Fibroblast of lung (primary cell): Measurements from ENCODE around the gene UBE2E2.

Experiments used
- EZH2 ChIP-seq: IDR thresholded peaks from 2 replicates; pipeline ENCODE4 v1.5.1; 2012; ENCODE audit warnings: low read length, control low read depth, mild to moderate bottlenecking; ENCODE audit errors: missing control alignments
- TF ChIP-seq, protein P1 (sequence below), 2 donors: IDR thresholded peaks in 1 of 2; conservative IDR thresholded peaks in 1 of 2; 1 replicate in 1 of 2; 2 replicates in 1 of 2; pipeline ENCODE4 v1.5.1; 2011 to 2012; ENCODE audit warnings: low read length in 2 of 2, control low read depth in 1 of 2, inconsistent platforms in 1 of 2, low read depth in 1 of 2, mild to moderate bottlenecking in 1 of 2

- TF ChIP-seq EZH2, result no peak
- TF ChIP-seq, protein P1, sequence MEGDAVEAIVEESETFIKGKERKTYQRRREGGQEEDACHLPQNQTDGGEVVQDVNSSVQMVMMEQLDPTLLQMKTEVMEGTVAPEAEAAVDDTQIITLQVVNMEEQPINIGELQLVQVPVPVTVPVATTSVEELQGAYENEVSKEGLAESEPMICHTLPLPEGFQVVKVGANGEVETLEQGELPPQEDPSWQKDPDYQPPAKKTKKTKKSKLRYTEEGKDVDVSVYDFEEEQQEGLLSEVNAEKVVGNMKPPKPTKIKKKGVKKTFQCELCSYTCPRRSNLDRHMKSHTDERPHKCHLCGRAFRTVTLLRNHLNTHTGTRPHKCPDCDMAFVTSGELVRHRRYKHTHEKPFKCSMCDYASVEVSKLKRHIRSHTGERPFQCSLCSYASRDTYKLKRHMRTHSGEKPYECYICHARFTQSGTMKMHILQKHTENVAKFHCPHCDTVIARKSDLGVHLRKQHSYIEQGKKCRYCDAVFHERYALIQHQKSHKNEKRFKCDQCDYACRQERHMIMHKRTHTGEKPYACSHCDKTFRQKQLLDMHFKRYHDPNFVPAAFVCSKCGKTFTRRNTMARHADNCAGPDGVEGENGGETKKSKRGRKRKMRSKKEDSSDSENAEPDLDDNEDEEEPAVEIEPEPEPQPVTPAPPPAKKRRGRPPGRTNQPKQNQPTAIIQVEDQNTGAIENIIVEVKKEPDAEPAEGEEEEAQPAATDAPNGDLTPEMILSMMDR (conservative IDR thresholded peaks at IDR 0.05 in 1 of 2, IDR thresholded peaks at IDR 0.05 in 1 of 2; ENCODE audit: low read depth in 1 of 2, low read length in 2 of 2), result no peak
These were observed 437.5 kb downstream of the UBE2E2 start for GRCh38 chr3:23640471-23641146.
